Measurements from ENCODE around the gene LAP3.
A peak's percentile ranks its signal among the peaks of the same experiment; 100 is the strongest.

Gene LAP3

DNA sequence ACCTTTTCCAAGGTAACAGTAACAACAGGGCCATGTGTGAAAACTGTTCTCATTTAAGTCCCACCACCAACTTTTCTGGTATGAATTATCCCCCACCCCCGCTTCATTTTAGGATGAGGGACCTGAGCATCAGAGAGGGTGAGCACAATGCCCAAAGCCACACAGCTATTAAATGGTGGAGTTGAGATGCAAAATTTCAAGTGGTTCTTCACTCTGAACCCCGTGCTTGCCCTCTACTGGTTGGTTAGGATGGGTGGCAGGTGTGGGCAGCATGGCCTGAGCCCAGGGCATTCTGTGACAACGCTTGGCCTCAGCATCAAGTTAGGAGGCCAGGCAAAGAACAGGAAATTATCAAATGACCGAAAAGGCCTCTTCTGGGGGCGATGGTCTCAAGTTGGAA is 70.9 kb downstream of the LAP3 start:
- DNase-seq (ENCODE audit: low read depth): peak; percentile 33
- TF ChIP-seq POLR2A (IDR thresholded peaks at IDR 0.05; ENCODE audit: extremely low read depth, insufficient read length): no peak
- TF ChIP-seq, protein P1, sequence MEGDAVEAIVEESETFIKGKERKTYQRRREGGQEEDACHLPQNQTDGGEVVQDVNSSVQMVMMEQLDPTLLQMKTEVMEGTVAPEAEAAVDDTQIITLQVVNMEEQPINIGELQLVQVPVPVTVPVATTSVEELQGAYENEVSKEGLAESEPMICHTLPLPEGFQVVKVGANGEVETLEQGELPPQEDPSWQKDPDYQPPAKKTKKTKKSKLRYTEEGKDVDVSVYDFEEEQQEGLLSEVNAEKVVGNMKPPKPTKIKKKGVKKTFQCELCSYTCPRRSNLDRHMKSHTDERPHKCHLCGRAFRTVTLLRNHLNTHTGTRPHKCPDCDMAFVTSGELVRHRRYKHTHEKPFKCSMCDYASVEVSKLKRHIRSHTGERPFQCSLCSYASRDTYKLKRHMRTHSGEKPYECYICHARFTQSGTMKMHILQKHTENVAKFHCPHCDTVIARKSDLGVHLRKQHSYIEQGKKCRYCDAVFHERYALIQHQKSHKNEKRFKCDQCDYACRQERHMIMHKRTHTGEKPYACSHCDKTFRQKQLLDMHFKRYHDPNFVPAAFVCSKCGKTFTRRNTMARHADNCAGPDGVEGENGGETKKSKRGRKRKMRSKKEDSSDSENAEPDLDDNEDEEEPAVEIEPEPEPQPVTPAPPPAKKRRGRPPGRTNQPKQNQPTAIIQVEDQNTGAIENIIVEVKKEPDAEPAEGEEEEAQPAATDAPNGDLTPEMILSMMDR (IDR thresholded peaks at IDR 0.05; ENCODE audit: low read depth, low read length): peak; percentile 43
- H3K4me3 ChIP-seq (ENCODE audit: low read depth, low read length): no peak overlapping the region

- H3K4me3 ChIP-seq (ENCODE audit: low read depth, low read length): no peak overlapping the region
- no peak for DNase-seq (ENCODE audit: low read depth)
- TF ChIP-seq POLR2A (IDR thresholded peaks at IDR 0.05; ENCODE audit: extremely low read depth, insufficient read length): no peak
- TF ChIP-seq MAX (IDR thresholded peaks at IDR 0.05; ENCODE audit: low read depth, low read length): no peak
- no peak for TF ChIP-seq MYC (IDR thresholded peaks at IDR 0.05; ENCODE audit: low read depth, low read length)
- TF ChIP-seq, protein P1 (IDR thresholded peaks at IDR 0.05; ENCODE audit: low read depth, low read length): no peak
Measured at GRCh38 chr4:17650406-17650805, 73.4 kb downstream of the LAP3 start.

- no peak overlapping the region for H3K4me3 ChIP-seq (ENCODE audit: low read depth, low read length)
- TF ChIP-seq, protein P1 (IDR thresholded peaks at IDR 0.05; ENCODE audit: low read depth, low read length): no peak
- TF ChIP-seq MAX (IDR thresholded peaks at IDR 0.05; ENCODE audit: low read depth, low read length): no peak
- TF ChIP-seq MYC (IDR thresholded peaks at IDR 0.05; ENCODE audit: low read depth, low read length): no peak
- TF ChIP-seq POLR2A (IDR thresholded peaks at IDR 0.05; ENCODE audit: extremely low read depth, insufficient read length): no peak
- DNase-seq (ENCODE audit: low read depth): no peak
Measured at GRCh38 chr4:17654701-17655100, 77.7 kb downstream of the LAP3 start.

GRCh38 chr4:17657090-17657489 is 80.1 kb downstream of the LAP3 start:
- no peak for TF ChIP-seq POLR2A (IDR thresholded peaks at IDR 0.05; ENCODE audit: extremely low read depth, insufficient read length)
- no peak for TF ChIP-seq MAX (IDR thresholded peaks at IDR 0.05; ENCODE audit: low read depth, low read length)
- TF ChIP-seq, protein P1 (IDR thresholded peaks at IDR 0.05; ENCODE audit: low read depth, low read length): no peak
- no peak for TF ChIP-seq MYC (IDR thresholded peaks at IDR 0.05; ENCODE audit: low read depth, low read length)
- no peak for DNase-seq (ENCODE audit: low read depth)
- no peak overlapping the region for H3K4me3 ChIP-seq (ENCODE audit: low read depth, low read length)
